A673 (cell line): ENCODE measurements around the gene MPI. TPM values are rescaled to one million over a fixed set of nuclear protein-coding genes. Genes with fewer than 3 reads are reported as not detected.
"Not testable (repeated sequence)": the region's sequence is repeated elsewhere in the genome, so short reads cannot be mapped to it uniquely, and the experiment has no call there.

Source experiments
- BruUV-seq: library from RNA; stranded (reverse); fragments of 400-500 nt; replicated peaks from 2 replicates; lab custom pipeline; 2021; lab: Mats Ljungman, UMichigan
- CTCF ChIA-PET: fragments of 300-600 bp; sonication (Branson Sonifier 250); formaldehyde crosslinking; loops from one replicate; lab custom pipeline; 2022; ENCODE audit warnings: antibody characterized with exemption; lab: Charles Lee
- POLR2A ChIA-PET: fragments of 300-600 bp; sonication (Branson Sonifier 250); formaldehyde crosslinking; loops from one replicate; lab custom pipeline; 2022; ENCODE audit warnings: antibody characterized with exemption; ENCODE audit not compliant: low non-redundant PET; lab: Charles Lee
- DNase-seq: peaks from one replicate; pipeline ENCODE4 v3.0.0-alpha.2; 2015; ENCODE audit warnings: low spot score
- H3K27ac ChIP-seq: fragments of 200-600 bp; sonication (generic); 2 replicates; pipeline ENCODE4 v1.5.1; 2016; ENCODE audit warnings: mixed run types, low read depth, mild to moderate bottlenecking, mixed read lengths, antibody characterized with exemption, low read length; ENCODE audit not compliant: poor library complexity, severe bottlenecking
- H3K27me3 ChIP-seq: fragments of 200-600 bp; sonication (generic); replicated peaks from 2 replicates; pipeline ENCODE4 v1.6.1; 2017; ENCODE audit warnings: mixed run types, low read depth, mild to moderate bottlenecking, mixed read lengths, antibody characterized with exemption, low read length; ENCODE audit not compliant: insufficient read depth, poor library complexity
- H3K36me3 ChIP-seq: fragments of 200-600 bp; sonication (generic); 2 replicates; pipeline ENCODE4 v1.6.1; 2016; ENCODE audit warnings: mixed run types, mild to moderate bottlenecking, mixed read lengths, antibody characterized with exemption, low read length; ENCODE audit not compliant: insufficient read depth, poor library complexity, severe bottlenecking
- H3K4me1 ChIP-seq: fragments of 200-600 bp; sonication (generic); 2 replicates; pipeline ENCODE4 v1.6.1; 2017; ENCODE audit warnings: mixed run types, mild to moderate bottlenecking, mixed read lengths, antibody characterized with exemption, low read length; ENCODE audit not compliant: insufficient read depth, poor library complexity, severe bottlenecking
- H3K4me3 ChIP-seq: fragments of 200-600 bp; sonication (generic); 2 replicates; pipeline ENCODE4 v1.5.1; 2016; ENCODE audit warnings: low read depth, mixed run types, mild to moderate bottlenecking, mixed read lengths, low read length; ENCODE audit not compliant: poor library complexity, severe bottlenecking
- H3K9me3 ChIP-seq: fragments of 200-600 bp; sonication (generic); 2 replicates; pipeline ENCODE4 v1.6.1; 2016; ENCODE audit warnings: mixed run types, low read depth, mild to moderate bottlenecking, mixed read lengths, antibody characterized with exemption, low read length; ENCODE audit not compliant: poor library complexity, severe bottlenecking
- CTCF ChIP-seq: fragments of 300-800, 200-600 bp; sonication (generic); conservative IDR thresholded peaks from 2 replicates; pipeline ENCODE4 v1.5.1; 2017; ENCODE audit warnings: low read depth, mild to moderate bottlenecking, antibody characterized with exemption, low read length, moderate library complexity, mixed read lengths
- EZH2 ChIP-seq: fragments of 200-600 bp; sonication (generic); IDR thresholded peaks from 2 replicates; pipeline ENCODE4 v1.6.1; 2017; ENCODE audit warnings: borderline replicate concordance, low read depth, mild to moderate bottlenecking, mixed read lengths, antibody characterized with exemption, low read length; ENCODE audit not compliant: poor library complexity, severe bottlenecking
- intact Hi-C: fragments of 100-400 bp; cut with micrococcal nuclease; formaldehyde crosslinking; loops from one replicate; pipeline ENCODE4 v1.10.0; 2022; ENCODE audit not compliant: unreplicated experiment
- total RNA-seq: library from RNA; stranded (reverse); gene quantifications from 2 replicates; pipeline ENCODE4 v1.2.3, GENCODE V29; 2021

The MPI gene
- total RNA-seq, 1 experiment from 2014 or later, result 48.2 TPM

GRCh38 chr15:74892931-74893330 is 3.1 kb downstream of the MPI start:
- Histone ChIP-seq H3K27ac (no peak overlapping the region), H3K36me3 (peaks cover 35% of the 10 kb centered on the region), H3K4me1 (no peaks in the 10 kb centered on the region), H3K4me3 (no peak overlapping the region), H3K9me3 (no peaks in the 10 kb centered on the region), H3K27me3 (no peaks in the 10 kb centered on the region)
- ChIA-PET CTCF (no interaction called here), POLR2A (no interaction called here)
- TF ChIP-seq CTCF, result no peak
- DNase-seq, result no peak
- intact Hi-C loops, result no loop called here
- BruUV-seq, result no TSS peak

DNA sequence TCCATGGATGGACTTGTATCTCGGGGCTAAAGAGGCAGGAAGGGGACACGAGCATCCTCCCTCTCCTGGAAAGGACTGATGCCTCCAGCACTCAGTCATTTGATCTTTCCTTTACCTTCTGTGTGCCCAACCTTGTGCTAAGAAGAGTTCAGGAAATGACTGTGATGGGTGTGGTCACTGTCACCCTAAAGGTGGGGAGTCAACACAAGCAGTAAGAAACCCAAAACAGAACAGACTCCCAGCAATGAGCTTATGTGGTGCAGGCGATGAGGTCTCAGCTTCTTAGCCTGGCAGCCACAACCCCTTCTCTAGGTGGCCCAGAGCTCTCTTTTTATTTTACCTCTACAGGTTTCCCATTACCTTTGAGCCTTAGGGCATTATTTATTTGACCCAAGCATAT is 3.8 kb downstream of the MPI start:
- no peak for DNase-seq
- Histone ChIP-seq H3K4me1 (no peaks in the 10 kb centered on the region), H3K4me3 (no peak overlapping the region), H3K36me3 (peaks cover 36% of the 10 kb centered on the region), H3K27ac (no peak overlapping the region), H3K9me3 (no peaks in the 10 kb centered on the region), H3K27me3 (no peaks in the 10 kb centered on the region)
- no peak for TF ChIP-seq EZH2
- no peak for TF ChIP-seq CTCF
- no TSS peak for BruUV-seq
- intact Hi-C loops, result no loop called here
- CTCF ChIA-PET, result no interaction called here
- POLR2A ChIA-PET, result interaction anchor here (0.6 to 0.7 kb wide), 2 partner anchors 97 to 643 kb away, joined by 3 read pairs; no protein-coding TSS in a partner anchor

DNA sequence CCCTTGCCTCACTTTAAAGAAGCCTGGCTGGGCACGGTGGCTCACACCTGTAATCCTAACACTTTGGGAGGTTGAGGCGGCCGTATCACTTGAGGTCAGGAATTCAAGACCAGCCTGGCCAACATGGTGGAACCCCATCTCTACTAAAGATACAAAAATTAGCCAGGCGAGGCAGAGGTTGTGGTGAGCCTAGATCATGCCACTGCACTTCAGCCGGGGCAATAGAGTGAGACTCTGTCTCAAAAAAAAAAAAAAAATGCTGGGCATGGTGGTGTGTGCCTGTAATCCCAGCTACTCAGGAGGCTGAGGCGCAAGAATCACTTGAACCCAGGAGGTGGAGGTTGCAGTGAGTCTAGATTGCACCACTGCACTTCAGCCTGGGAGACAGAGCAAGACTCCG is 4.5 kb downstream of the MPI start:
- H3K4me3 ChIP-seq, BruUV-seq, CTCF ChIA-PET, H3K27ac ChIP-seq, DNase-seq, intact Hi-C loops, H3K4me1 ChIP-seq, H3K9me3 ChIP-seq, H3K27me3 ChIP-seq: not testable (repeated sequence)
- POLR2A ChIA-PET, result interaction anchor here (0.6 kb wide), 1 partner anchor 114 kb away, joined by 3 read pairs; no protein-coding TSS in a partner anchor
- peaks cover 43% of the 10 kb centered on the region for H3K36me3 ChIP-seq

- no peak for DNase-seq
- Histone ChIP-seq H3K36me3 (peaks cover 56% of the 10 kb centered on the region), H3K4me3 (no peak overlapping the region), H3K4me1 (no peaks in the 10 kb centered on the region), H3K27ac (no peak overlapping the region), H3K27me3 (no peaks in the 10 kb centered on the region), H3K9me3 (no peaks in the 10 kb centered on the region)
- intact Hi-C loops, result no loop called here
- ChIA-PET CTCF (no interaction called here), POLR2A (no interaction called here)
- no peak for TF ChIP-seq CTCF
- no peak for TF ChIP-seq EZH2
- no TSS peak for BruUV-seq
These were observed 6.0 kb downstream of the MPI start for GRCh38 chr15:74895830-74896229.
